Endodermal cell (in vitro differentiated cells): ENCODE data around the gene FBXL16. TPM values are rescaled to one million over a fixed set of nuclear protein-coding genes. Genes with fewer than 3 reads are reported as not detected.

Experiments
- DNase-seq: peaks from one replicate; pipeline ENCODE4 v3.0.0-alpha.2; 2017
- H3K27ac ChIP-seq: 2 replicates; pipeline ENCODE4 v1.5.1; 2013; ENCODE audit warnings: mild to moderate bottlenecking, low read depth, low read length, moderate library complexity
- H3K27me3 ChIP-seq: 2 replicates; pipeline ENCODE4 v1.6.1; 2013; ENCODE audit warnings: mild to moderate bottlenecking, low read length, moderate library complexity; ENCODE audit not compliant: insufficient read depth, control insufficient read depth, poor library complexity, severe bottlenecking
- H3K36me3 ChIP-seq: 2 replicates; pipeline ENCODE4 v1.7.0; 2013; ENCODE audit warnings: mild to moderate bottlenecking, low read length, moderate library complexity; ENCODE audit not compliant: control insufficient read depth, insufficient read depth
- H3K4me1 ChIP-seq: one replicate; pipeline ENCODE4 v1.7.0; 2013; ENCODE audit warnings: low read length; ENCODE audit not compliant: control insufficient read depth, insufficient read depth
- H3K4me3 ChIP-seq: 2 replicates; pipeline ENCODE4 v1.5.1; 2013; ENCODE audit warnings: mild to moderate bottlenecking, low read length, moderate library complexity
- H3K9ac ChIP-seq: 2 replicates; pipeline ENCODE4 v1.6.1; 2013; ENCODE audit warnings: mild to moderate bottlenecking, low read length, moderate library complexity; ENCODE audit not compliant: poor library complexity, severe bottlenecking; ENCODE audit errors: extremely low read depth
- H3K9me3 ChIP-seq: 2 replicates; pipeline ENCODE4 v1.6.1; 2013; ENCODE audit warnings: mild to moderate bottlenecking, low read length, moderate library complexity; ENCODE audit not compliant: control insufficient read depth
- H3K27ac Mint-ChIP-seq: 2 replicates; pipeline ENCODE4 v1.8.0; 2020; ENCODE audit warnings: mixed read lengths
- H3K27me3 Mint-ChIP-seq: 2 replicates; pipeline ENCODE4 v1.8.0; 2021; ENCODE audit warnings: mild to moderate bottlenecking, mixed read lengths; ENCODE audit not compliant: insufficient read depth
- H3K36me3 Mint-ChIP-seq: 2 replicates; pipeline ENCODE4 v1.8.0; 2020; ENCODE audit warnings: low read depth, mixed read lengths
- H3K4me1 Mint-ChIP-seq: 2 replicates; pipeline ENCODE4 v1.8.0; 2020; ENCODE audit warnings: mixed read lengths
- H3K4me3 Mint-ChIP-seq: 2 replicates; pipeline ENCODE4 v1.8.0; 2020; ENCODE audit warnings: mild to moderate bottlenecking, moderate library complexity, mixed read lengths
- H3K9me3 Mint-ChIP-seq: 2 replicates; pipeline ENCODE4 v1.8.0; 2020; ENCODE audit warnings: mild to moderate bottlenecking, mixed read lengths
- WGBS, 2 experiments: methylation state at CpG; one replicate each; pipeline versions ENCODE4 v1.1.5 to v1.1.7; 2013; ENCODE audit warnings: missing lambda C conversion rate in 2 of 2, mixed read lengths in 1 of 2; ENCODE audit not compliant: insufficient coverage in 1 of 2, insufficient read length in 1 of 2; 5-methylcytosine and 5-hydroxymethylcytosine counted together
- total RNA-seq, 2 donors: library from RNA; stranded (reverse); fragmentation: NEBNext Ultra II Directional in 1 of 2; extraction: Animal tissue kit (Norgen Biotek cat#: 25700) in 1 of 2; gene quantifications; 2 replicates in 1 of 2; 3 replicates in 1 of 2; pipeline ENCODE4 v1.2.1, GENCODE V29; 2021
- TF ChIP-seq, protein P1 (sequence below): fragments of 200-600 bp; sonication (generic); conservative IDR thresholded peaks from 2 replicates; pipeline ENCODE4 v1.5.0; 2021; ENCODE audit warnings: antibody characterized with exemption, mild to moderate bottlenecking

Gene FBXL16
- total RNA-seq, 2 donors from 2014 or later: 0.38 to 2.2 TPM

DNA sequence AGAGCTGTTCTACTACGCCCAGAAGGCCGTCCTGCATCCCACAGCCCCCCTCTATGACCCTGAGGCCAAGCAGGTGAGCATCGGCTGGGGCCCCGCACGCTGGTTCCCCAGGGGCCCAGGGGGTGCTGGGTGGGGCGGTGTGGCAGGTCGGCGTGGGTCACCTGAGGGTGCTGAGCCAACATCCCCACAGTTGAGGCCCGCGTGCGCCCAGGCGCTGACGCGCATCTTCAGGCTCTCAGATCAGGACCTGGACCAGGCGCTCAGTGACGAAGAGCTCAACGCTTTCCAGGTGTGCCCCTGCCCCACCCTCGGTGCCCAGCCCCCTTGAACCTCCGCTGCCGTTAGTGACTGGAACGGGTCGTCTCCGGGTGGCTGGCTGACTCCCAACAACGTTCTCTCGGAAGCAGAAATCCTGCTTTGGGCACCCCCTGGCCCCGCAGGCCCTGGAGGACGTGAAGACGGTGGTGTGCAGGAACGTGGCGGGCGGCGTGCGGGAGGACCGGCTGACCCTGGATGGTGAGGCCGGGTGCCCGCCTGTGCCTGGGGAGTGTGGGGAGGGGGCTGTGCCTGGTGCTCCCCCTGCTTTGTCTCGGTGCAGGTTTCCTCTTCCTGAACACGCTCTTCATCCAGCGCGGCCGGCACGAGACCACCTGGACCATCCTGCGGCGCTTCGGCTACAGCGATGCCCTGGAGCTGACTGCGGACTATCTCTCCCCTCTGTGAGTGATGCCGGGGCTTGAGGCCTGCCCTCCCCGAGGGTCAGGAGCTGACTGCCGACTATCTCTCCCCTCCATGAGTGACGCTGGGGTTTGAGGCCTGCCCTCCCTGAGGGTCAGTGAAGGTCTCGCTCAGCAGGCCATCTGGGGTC, 34.9 kb downstream of the FBXL16 start:
- Mint-ChIP-seq H3K4me1 (peaks cover 9% of the 10 kb centered on the region), H3K36me3 (peaks cover 18% of the 10 kb centered on the region), H3K27ac (no peak overlapping the region), H3K27me3 (no peaks in the 10 kb centered on the region), H3K9me3 (no peaks in the 10 kb centered on the region), H3K4me3 (peak overlapping the region; percentile 70)
- Histone ChIP-seq H3K9ac (no peak overlapping the region), H3K36me3 (peaks cover 40% of the 10 kb centered on the region), H3K4me3 (no peak overlapping the region), H3K27me3 (no peaks in the 10 kb centered on the region), H3K27ac (no peak overlapping the region), H3K4me1 (peaks cover 4% of the 10 kb centered on the region), H3K9me3 (no peaks in the 10 kb centered on the region)
- DNase-seq: no peak
- 96% methylated on average over 27 to 48 of the region's 52 CpGs for WGBS, 2 experiments
- TF ChIP-seq, protein P1, sequence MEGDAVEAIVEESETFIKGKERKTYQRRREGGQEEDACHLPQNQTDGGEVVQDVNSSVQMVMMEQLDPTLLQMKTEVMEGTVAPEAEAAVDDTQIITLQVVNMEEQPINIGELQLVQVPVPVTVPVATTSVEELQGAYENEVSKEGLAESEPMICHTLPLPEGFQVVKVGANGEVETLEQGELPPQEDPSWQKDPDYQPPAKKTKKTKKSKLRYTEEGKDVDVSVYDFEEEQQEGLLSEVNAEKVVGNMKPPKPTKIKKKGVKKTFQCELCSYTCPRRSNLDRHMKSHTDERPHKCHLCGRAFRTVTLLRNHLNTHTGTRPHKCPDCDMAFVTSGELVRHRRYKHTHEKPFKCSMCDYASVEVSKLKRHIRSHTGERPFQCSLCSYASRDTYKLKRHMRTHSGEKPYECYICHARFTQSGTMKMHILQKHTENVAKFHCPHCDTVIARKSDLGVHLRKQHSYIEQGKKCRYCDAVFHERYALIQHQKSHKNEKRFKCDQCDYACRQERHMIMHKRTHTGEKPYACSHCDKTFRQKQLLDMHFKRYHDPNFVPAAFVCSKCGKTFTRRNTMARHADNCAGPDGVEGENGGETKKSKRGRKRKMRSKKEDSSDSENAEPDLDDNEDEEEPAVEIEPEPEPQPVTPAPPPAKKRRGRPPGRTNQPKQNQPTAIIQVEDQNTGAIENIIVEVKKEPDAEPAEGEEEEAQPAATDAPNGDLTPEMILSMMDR: no peak

DNA sequence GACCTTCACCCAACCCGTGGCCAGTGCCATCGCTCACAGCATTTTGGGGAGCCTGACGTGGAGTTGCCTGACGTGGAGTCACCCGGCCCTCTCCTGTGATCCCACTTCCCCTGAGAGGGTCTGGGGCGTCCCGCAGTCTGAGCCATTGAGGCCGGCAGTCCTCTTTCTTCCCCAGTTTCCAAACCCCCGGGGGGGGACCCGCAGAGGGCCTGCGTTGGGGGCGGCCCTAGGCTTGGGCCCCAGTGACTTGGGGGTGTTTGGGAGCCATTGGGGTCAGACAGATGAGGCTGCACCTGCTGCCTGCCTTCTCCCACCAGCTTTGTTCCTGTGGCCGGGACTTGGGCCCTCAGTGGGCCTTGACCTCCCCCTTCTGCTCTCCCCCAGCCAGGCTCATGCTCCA, 35.9 kb downstream of the FBXL16 start:
- H3K4me3 ChIP-seq: no peak overlapping the region
- H3K27ac Mint-ChIP-seq: no peak overlapping the region
- H3K9me3 ChIP-seq: no peaks in the 10 kb centered on the region
- H3K9me3 Mint-ChIP-seq: no peaks in the 10 kb centered on the region
- peaks cover 18% of the 10 kb centered on the region for H3K36me3 Mint-ChIP-seq
- H3K9ac ChIP-seq: no peak overlapping the region
- peak overlapping the region; percentile 70 for H3K4me3 Mint-ChIP-seq
- DNase-seq: no peak
- peaks cover 40% of the 10 kb centered on the region for H3K36me3 ChIP-seq
- H3K27ac ChIP-seq: no peak overlapping the region
- peaks cover 3% of the 10 kb centered on the region for H3K4me1 Mint-ChIP-seq
- no peaks in the 10 kb centered on the region for H3K27me3 ChIP-seq
- H3K4me1 ChIP-seq: peaks cover 4% of the 10 kb centered on the region
- TF ChIP-seq, protein P1: no peak
- 96 to 100% methylated on average over 4 to 13 of the region's 13 CpGs for WGBS, 2 experiments
- H3K27me3 Mint-ChIP-seq: no peaks in the 10 kb centered on the region

DNA sequence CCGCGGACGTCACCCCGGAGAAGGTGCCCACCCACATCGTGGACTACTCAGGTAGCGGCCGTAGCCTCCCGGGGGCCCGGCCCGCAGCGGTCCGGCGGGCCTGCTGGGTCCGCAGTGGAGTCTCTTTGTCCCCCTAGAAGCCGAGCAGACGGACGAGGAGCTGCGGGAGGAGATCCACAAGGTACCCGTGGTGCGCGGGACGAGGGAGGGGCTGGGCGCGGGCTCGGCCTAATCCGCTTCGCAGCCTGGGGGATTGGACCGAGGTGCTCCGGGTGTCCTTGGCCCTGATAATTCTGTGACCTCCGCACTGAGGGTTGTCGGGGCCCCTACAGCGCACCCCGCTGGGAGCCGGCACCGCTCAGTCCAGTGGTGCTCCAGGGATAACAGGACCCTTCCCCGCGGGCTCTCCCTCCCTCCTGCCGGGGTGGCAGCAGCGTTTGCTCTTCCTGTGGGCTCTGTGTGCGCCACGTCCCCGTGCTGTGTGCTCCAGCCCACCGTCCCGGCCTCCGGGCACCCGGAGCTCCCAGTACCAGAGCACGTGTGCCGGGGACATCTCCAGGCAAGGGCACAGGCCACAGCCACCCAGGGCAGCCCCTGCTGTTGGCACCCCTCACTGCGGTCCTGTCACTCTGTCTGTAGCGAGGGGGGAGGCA, 37.0 kb downstream of the FBXL16 start:
- no peaks in the 10 kb centered on the region for H3K9me3 Mint-ChIP-seq
- H3K27me3 Mint-ChIP-seq: no peaks in the 10 kb centered on the region
- Histone ChIP-seq H3K27ac (peak overlapping the region; percentile 7), H3K9ac (peak overlapping the region; percentile 76), H3K4me3 (peak overlapping the region; percentile 88), H3K9me3 (no peaks in the 10 kb centered on the region), H3K27me3 (no peaks in the 10 kb centered on the region), H3K4me1 (peaks cover 4% of the 10 kb centered on the region), H3K36me3 (peaks cover 33% of the 10 kb centered on the region)
- 3 to 18% methylated on average over 13 to 50 of the region's 50 CpGs for WGBS, 2 experiments
- no peak for DNase-seq
- H3K4me3 Mint-ChIP-seq: peak overlapping the region; percentile 70
- TF ChIP-seq, protein P1: no peak
- peaks cover 3% of the 10 kb centered on the region for H3K4me1 Mint-ChIP-seq
- no peak overlapping the region for H3K27ac Mint-ChIP-seq
- peaks cover 19% of the 10 kb centered on the region for H3K36me3 Mint-ChIP-seq
